H9 (cell line): ENCODE data around the gene TPD52L1. TPM values are rescaled to one million over a fixed set of nuclear protein-coding genes. Genes with fewer than 3 reads are reported as not detected.

Source experiments
- DNase-seq: peaks from one replicate; pipeline ENCODE4 v3.0.0-alpha.2; 2017
- H2AFZ ChIP-seq: one replicate; pipeline ENCODE4 v1.6.1; 2013; ENCODE audit warnings: mild to moderate bottlenecking, low read length, control low read depth, moderate library complexity
- H2AK5ac ChIP-seq: 2 replicates; pipeline ENCODE4 v1.6.1; 2013; ENCODE audit warnings: low read length, control low read depth, mixed read lengths; ENCODE audit not compliant: insufficient read length
- H2BK120ac ChIP-seq: one replicate; pipeline ENCODE4 v1.6.1; 2013; ENCODE audit warnings: low read depth, mild to moderate bottlenecking, low read length, control low read depth, inconsistent platforms; ENCODE audit not compliant: poor library complexity, severe bottlenecking
- H2BK12ac ChIP-seq: 2 replicates; pipeline ENCODE4 v1.6.1; 2013; ENCODE audit warnings: low read length, control low read depth, mixed read lengths, low read depth; ENCODE audit not compliant: insufficient read length
- H2BK15ac ChIP-seq: 2 replicates; pipeline ENCODE4 v1.6.1; 2013; ENCODE audit warnings: low read depth, low read length, control low read depth
- H2BK20ac ChIP-seq: one replicate; pipeline ENCODE4 v1.6.1; 2013; ENCODE audit warnings: low read depth, mild to moderate bottlenecking, low read length, control low read depth, inconsistent platforms; ENCODE audit not compliant: poor library complexity, severe bottlenecking
- H2BK5ac ChIP-seq: 2 replicates; pipeline ENCODE4 v1.6.1; 2013; ENCODE audit warnings: low read length, control low read depth, mixed read lengths; ENCODE audit not compliant: insufficient read length
- H3K14ac ChIP-seq: 2 replicates; pipeline ENCODE4 v1.6.1; 2013; ENCODE audit warnings: low read length, control low read depth; ENCODE audit not compliant: insufficient read depth
- H3K18ac ChIP-seq: 2 replicates; pipeline ENCODE4 v1.6.1; 2013; ENCODE audit warnings: low read depth, mild to moderate bottlenecking, mixed read lengths, low read length, control low read depth; ENCODE audit not compliant: insufficient read length
- H3K23ac ChIP-seq: 2 replicates; pipeline ENCODE4 v1.6.1; 2013; ENCODE audit warnings: low read length, control low read depth, mixed read lengths, low read depth; ENCODE audit not compliant: insufficient read length
- H3K23me2 ChIP-seq: 2 replicates; pipeline ENCODE4 v1.6.1; 2013; ENCODE audit warnings: low read depth, mild to moderate bottlenecking, mixed read lengths, low read length, control low read depth; ENCODE audit not compliant: insufficient read length, poor library complexity, severe bottlenecking
- H3K27ac ChIP-seq: 2 replicates; pipeline ENCODE4 v1.5.1; 2013; ENCODE audit warnings: low read length, control low read depth, mixed read lengths, low read depth; ENCODE audit not compliant: insufficient read length
- H3K27me3 ChIP-seq: 2 replicates; pipeline ENCODE4 v1.6.1; 2013; ENCODE audit warnings: low read length, control low read depth, inconsistent platforms; ENCODE audit not compliant: insufficient read depth
- H3K4ac ChIP-seq: 2 replicates; pipeline ENCODE4 v1.6.1; 2013; ENCODE audit warnings: low read depth, mild to moderate bottlenecking, control low read depth, inconsistent platforms, low read length, moderate library complexity
- H3K4me1 ChIP-seq: 2 replicates; pipeline ENCODE4 v1.6.1; 2013; ENCODE audit warnings: low read length, control low read depth, inconsistent platforms; ENCODE audit not compliant: insufficient read depth
- H3K4me2 ChIP-seq: 2 replicates; pipeline ENCODE4 v1.6.1; 2013; ENCODE audit warnings: low read length, control low read depth, mixed read lengths; ENCODE audit not compliant: insufficient read length, insufficient read depth
- H3K56ac ChIP-seq: 2 replicates; pipeline ENCODE4 v1.6.1; 2013; ENCODE audit warnings: low read depth, mild to moderate bottlenecking, mixed read lengths, low read length, control low read depth; ENCODE audit not compliant: insufficient read length
- H3K79me1 ChIP-seq: 2 replicates; pipeline ENCODE4 v1.6.1; 2013; ENCODE audit warnings: low read depth, mild to moderate bottlenecking, moderate library complexity, low read length, control low read depth, inconsistent platforms; ENCODE audit not compliant: insufficient read depth, poor library complexity, severe bottlenecking
- H3K79me2 ChIP-seq: 2 replicates; pipeline ENCODE4 v1.6.1; 2013; ENCODE audit warnings: low read length, control low read depth, inconsistent platforms; ENCODE audit not compliant: insufficient read depth
- H3K9ac ChIP-seq: 2 replicates; pipeline ENCODE4 v1.6.1; 2013; ENCODE audit warnings: low read length, control low read depth, mixed read lengths; ENCODE audit not compliant: insufficient read length; ENCODE audit errors: extremely low read depth
- H3K9me3 ChIP-seq: one replicate; pipeline ENCODE4 v1.6.1; 2013; ENCODE audit warnings: low read depth, low read length, inconsistent platforms; ENCODE audit not compliant: control insufficient read depth
- H3T11ph ChIP-seq: one replicate; pipeline ENCODE4 v1.6.1; 2013; ENCODE audit warnings: mild to moderate bottlenecking, low read length, control low read depth, inconsistent platforms
- H4K20me1 ChIP-seq: one replicate; pipeline ENCODE4 v1.6.1; 2013; ENCODE audit not compliant: control insufficient read depth, insufficient read length, insufficient read depth
- H4K5ac ChIP-seq: 2 replicates; pipeline ENCODE4 v1.6.1; 2013; ENCODE audit warnings: low read depth, mild to moderate bottlenecking, mixed read lengths, low read length, control low read depth; ENCODE audit not compliant: insufficient read length
- H4K8ac ChIP-seq: replicated peaks from 2 replicates; pipeline ENCODE4 v1.6.1; 2013; ENCODE audit warnings: low read length, control low read depth, mixed read lengths, low read depth; ENCODE audit not compliant: insufficient read length
- H4K91ac ChIP-seq: 2 replicates; pipeline ENCODE4 v1.6.1; 2013; ENCODE audit warnings: low read depth, mild to moderate bottlenecking, moderate library complexity, mixed read lengths, low read length, control low read depth; ENCODE audit not compliant: insufficient read length
- H3K27ac Mint-ChIP-seq, 3 experiments: 2 replicates in 2 of 3; 3 replicates in 1 of 3; pipeline ENCODE4 v1.8.0; 2020 to 2021; ENCODE audit warnings: mixed read lengths in 3 of 3, mild to moderate bottlenecking in 1 of 3, moderate library complexity in 1 of 3
- H3K27me3 Mint-ChIP-seq: 2 replicates; pipeline ENCODE4 v1.8.0; 2021; ENCODE audit warnings: low read depth, mild to moderate bottlenecking, moderate library complexity, mixed read lengths
- H3K36me3 Mint-ChIP-seq, 3 experiments: 2 replicates in 2 of 3; 3 replicates in 1 of 3; pipeline ENCODE4 v1.8.0; 2020 to 2021; ENCODE audit warnings: low read depth in 3 of 3, mixed read lengths in 3 of 3; ENCODE audit not compliant: insufficient read depth in 1 of 3
- H3K4me1 Mint-ChIP-seq, 2 experiments: 2 replicates each; pipeline ENCODE4 v1.8.0; 2020; ENCODE audit warnings: mixed read lengths in 2 of 2
- H3K4me3 Mint-ChIP-seq, 2 experiments: 2 replicates in 1 of 2; 3 replicates in 1 of 2; pipeline ENCODE4 v1.8.0; 2020 to 2021; ENCODE audit warnings: mild to moderate bottlenecking in 2 of 2, mixed read lengths in 2 of 2, moderate library complexity in 1 of 2
- H3K9me3 Mint-ChIP-seq, 2 experiments: 2 replicates in 1 of 2; 3 replicates in 1 of 2; pipeline ENCODE4 v1.8.0; 2020; ENCODE audit warnings: mild to moderate bottlenecking in 2 of 2, mixed read lengths in 2 of 2, moderate library complexity in 1 of 2
- WGBS: extraction: QIAGEN DNeasy Blood & Tissue Kit; methylation state at CpG from one replicate; pipeline ENCODE4 v1.1.7; 2013; ENCODE audit warnings: missing lambda C conversion rate, low lambda C conversion rate, mixed read lengths; ENCODE audit not compliant: insufficient read length; ENCODE audit errors: extremely low coverage; 5-methylcytosine and 5-hydroxymethylcytosine counted together
- total RNA-seq: library from RNA; stranded (reverse); gene quantifications from 2 replicates; pipeline ENCODE4 v1.2.1, GENCODE V29; 2021
- TF ChIP-seq, protein P1 (sequence below): fragments of 200-600 bp; sonication (generic); conservative IDR thresholded peaks from 3 replicates; pipeline ENCODE4 v1.8.0; 2021; ENCODE audit warnings: antibody characterized with exemption, mild to moderate bottlenecking

The TPD52L1 gene
- total RNA-seq, 1 experiment from 2014 or later = 6.6 TPM

DNA sequence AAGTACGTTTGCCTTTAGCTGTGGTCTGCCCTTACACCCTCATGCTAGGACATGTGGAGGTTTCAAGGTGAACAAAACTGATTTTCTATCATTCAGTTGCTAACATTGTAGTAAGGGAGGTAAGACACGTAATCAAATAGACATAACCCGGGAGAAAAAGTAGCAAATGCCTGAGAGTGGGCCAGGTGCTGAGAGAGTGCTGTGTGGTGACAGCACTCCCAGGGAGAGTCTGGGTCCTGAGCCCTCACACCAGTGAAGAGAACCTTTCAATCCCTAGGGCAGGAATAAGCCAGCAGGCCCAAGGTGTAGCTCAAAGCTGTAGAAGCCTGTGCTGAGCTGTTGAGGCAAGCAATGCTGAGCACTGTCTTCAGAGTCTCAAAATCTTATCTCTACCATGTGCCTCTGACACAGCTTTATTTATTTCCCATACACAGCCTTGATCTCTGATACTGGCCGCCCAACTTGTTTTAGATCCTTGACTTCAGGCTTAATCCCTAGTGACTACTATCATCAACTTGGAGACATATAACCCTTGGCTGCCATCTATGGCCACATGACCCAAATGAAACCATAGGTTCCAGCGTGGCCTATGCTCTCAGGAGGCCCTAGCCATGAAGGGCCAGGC, 55.2 kb downstream of the TPD52L1 start:
- no peak overlapping the region for H2BK12ac ChIP-seq
- Mint-ChIP-seq H3K27me3 (no peaks in the 10 kb centered on the region), H3K9me3 (no peaks in the 10 kb centered on the region), H3K4me3 (no peak overlapping the region), H3K4me1 (peaks cover 4% of the 10 kb centered on the region in 2 experiments), H3K36me3 (no peaks in the 10 kb centered on the region; a peak in 1 of 7 replicates), H3K27ac (no peak overlapping the region)
- TF ChIP-seq, protein P1, sequence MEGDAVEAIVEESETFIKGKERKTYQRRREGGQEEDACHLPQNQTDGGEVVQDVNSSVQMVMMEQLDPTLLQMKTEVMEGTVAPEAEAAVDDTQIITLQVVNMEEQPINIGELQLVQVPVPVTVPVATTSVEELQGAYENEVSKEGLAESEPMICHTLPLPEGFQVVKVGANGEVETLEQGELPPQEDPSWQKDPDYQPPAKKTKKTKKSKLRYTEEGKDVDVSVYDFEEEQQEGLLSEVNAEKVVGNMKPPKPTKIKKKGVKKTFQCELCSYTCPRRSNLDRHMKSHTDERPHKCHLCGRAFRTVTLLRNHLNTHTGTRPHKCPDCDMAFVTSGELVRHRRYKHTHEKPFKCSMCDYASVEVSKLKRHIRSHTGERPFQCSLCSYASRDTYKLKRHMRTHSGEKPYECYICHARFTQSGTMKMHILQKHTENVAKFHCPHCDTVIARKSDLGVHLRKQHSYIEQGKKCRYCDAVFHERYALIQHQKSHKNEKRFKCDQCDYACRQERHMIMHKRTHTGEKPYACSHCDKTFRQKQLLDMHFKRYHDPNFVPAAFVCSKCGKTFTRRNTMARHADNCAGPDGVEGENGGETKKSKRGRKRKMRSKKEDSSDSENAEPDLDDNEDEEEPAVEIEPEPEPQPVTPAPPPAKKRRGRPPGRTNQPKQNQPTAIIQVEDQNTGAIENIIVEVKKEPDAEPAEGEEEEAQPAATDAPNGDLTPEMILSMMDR = no peak
- no peak overlapping the region for H2BK120ac ChIP-seq
- H3K23me2 ChIP-seq = no peaks in the 10 kb centered on the region
- H3K4me2 ChIP-seq = no peak overlapping the region
- no peaks in the 10 kb centered on the region for H3K9me3 ChIP-seq
- no peak for DNase-seq
- no peak overlapping the region for H3K4ac ChIP-seq
- no peak overlapping the region for H3K14ac ChIP-seq
- no peak overlapping the region for H2AFZ ChIP-seq
- H2BK15ac ChIP-seq = no peak overlapping the region
- no peak overlapping the region for H3K9ac ChIP-seq
- no peak overlapping the region for H4K5ac ChIP-seq
- no peak overlapping the region for H4K8ac ChIP-seq
- H3K79me2 ChIP-seq = 0 out of 2 replicates have a peak, but pooled peaks cover 1% of the 10 kb centered on the region
- H3T11ph ChIP-seq = no peak overlapping the region
- H3K18ac ChIP-seq = no peak overlapping the region
- no peak overlapping the region for H2BK20ac ChIP-seq
- H3K4me1 ChIP-seq = no peaks in the 10 kb centered on the region
- WGBS = no CpG with 5 or more reads among the region's 5 CpGs
- H2BK5ac ChIP-seq = no peak overlapping the region
- H4K20me1 ChIP-seq = no peaks in the 10 kb centered on the region
- H4K91ac ChIP-seq = no peak overlapping the region
- no peaks in the 10 kb centered on the region for H3K27me3 ChIP-seq
- no peak overlapping the region for H3K27ac ChIP-seq
- no peak overlapping the region for H3K23ac ChIP-seq
- no peaks in the 10 kb centered on the region for H3K79me1 ChIP-seq
- H2AK5ac ChIP-seq = no peak overlapping the region
- no peak overlapping the region for H3K56ac ChIP-seq
